Measurements from ENCODE around the gene KDM2A.
A peak's percentile ranks its signal among the peaks of the same experiment; 100 is the strongest.

The KDM2A gene

GRCh38 chr11:67287355-67288197 is 168.5 kb downstream of the KDM2A start:
- DNase-seq = no peak

GRCh38 chr11:67288198-67288451 is 169.1 kb downstream of the KDM2A start:
- no peak for DNase-seq

GRCh38 chr11:67288452-67289225 is 169.6 kb downstream of the KDM2A start:
- DNase-seq = peak; percentile 57 to 86

GRCh38 chr11:67289226-67289650 is 170.2 kb downstream of the KDM2A start, which contains the start of gene ANKRD13D:
ANKRD13D (plus strand) TSS chr11:67289303; CDS start chr11:67289461, 158 bp downstream.
- no peak for DNase-seq

- no peak for DNase-seq
Measured at GRCh38 chr11:67289651-67290479, 170.8 kb downstream of the KDM2A start.

GRCh38 chr11:67290801-67291200 is 171.7 kb downstream of the KDM2A start:
- DNase-seq = no peak

- no peak for DNase-seq
Measured at GRCh38 chr11:67291481-67292381, 172.7 kb downstream of the KDM2A start.

GRCh38 chr11:67292671-67293070 is 173.6 kb downstream of the KDM2A start:
- DNase-seq = no peak

- DNase-seq = peak in 1 of 2 experiments; percentile 35
Measured at GRCh38 chr11:67293090-67293489, 174.0 kb downstream of the KDM2A start.

- DNase-seq = no peak
Measured at GRCh38 chr11:67295846-67296245, 176.8 kb downstream of the KDM2A start.

- no peak for DNase-seq
Measured at GRCh38 chr11:67298786-67299185, 179.7 kb downstream of the KDM2A start.

- DNase-seq = no peak
Measured at GRCh38 chr11:67299471-67300191, 180.6 kb downstream of the KDM2A start.

- no peak for DNase-seq
Measured at GRCh38 chr11:67300256-67300755, 181.2 kb downstream of the KDM2A start.

GRCh38 chr11:67300756-67301312 is 181.8 kb downstream of the KDM2A start:
- DNase-seq = no peak

GRCh38 chr11:67301313-67301921 is 182.4 kb downstream of the KDM2A start:
- DNase-seq = no peak

GRCh38 chr11:67301951-67302516 is 183.0 kb downstream of the KDM2A start:
- no peak for DNase-seq

GRCh38 chr11:67302571-67303131 is 183.6 kb downstream of the KDM2A start:
- DNase-seq = no peak

- no peak for DNase-seq
Measured at GRCh38 chr11:67303132-67303834, 184.2 kb downstream of the KDM2A start, which contains the start of gene SSH3. SSH3 (plus strand) TSS chr11:67303530; CDS start chr11:67303626, 96 bp downstream.

- DNase-seq = no peak
Measured at GRCh38 chr11:67303835-67304411, 184.9 kb downstream of the KDM2A start.
